H9 (cell line): ENCODE measurements around the gene SIGLEC7. TPM values are rescaled to one million over a fixed set of nuclear protein-coding genes. Genes with fewer than 3 reads are reported as not detected.

ENCODE experiments used
- DNase-seq: peaks from one replicate; pipeline ENCODE4 v3.0.0-alpha.2; 2017
- H2AFZ ChIP-seq: one replicate; pipeline ENCODE4 v1.6.1; 2013; ENCODE audit warnings: mild to moderate bottlenecking, low read length, control low read depth, moderate library complexity
- H2AK5ac ChIP-seq: 2 replicates; pipeline ENCODE4 v1.6.1; 2013; ENCODE audit warnings: low read length, control low read depth, mixed read lengths; ENCODE audit not compliant: insufficient read length
- H2BK120ac ChIP-seq: one replicate; pipeline ENCODE4 v1.6.1; 2013; ENCODE audit warnings: low read depth, mild to moderate bottlenecking, low read length, control low read depth, inconsistent platforms; ENCODE audit not compliant: poor library complexity, severe bottlenecking
- H2BK12ac ChIP-seq: 2 replicates; pipeline ENCODE4 v1.6.1; 2013; ENCODE audit warnings: low read length, control low read depth, mixed read lengths, low read depth; ENCODE audit not compliant: insufficient read length
- H2BK15ac ChIP-seq: 2 replicates; pipeline ENCODE4 v1.6.1; 2013; ENCODE audit warnings: low read depth, low read length, control low read depth
- H2BK20ac ChIP-seq: one replicate; pipeline ENCODE4 v1.6.1; 2013; ENCODE audit warnings: low read depth, mild to moderate bottlenecking, low read length, control low read depth, inconsistent platforms; ENCODE audit not compliant: poor library complexity, severe bottlenecking
- H2BK5ac ChIP-seq: 2 replicates; pipeline ENCODE4 v1.6.1; 2013; ENCODE audit warnings: low read length, control low read depth, mixed read lengths; ENCODE audit not compliant: insufficient read length
- H3K14ac ChIP-seq: 2 replicates; pipeline ENCODE4 v1.6.1; 2013; ENCODE audit warnings: low read length, control low read depth; ENCODE audit not compliant: insufficient read depth
- H3K18ac ChIP-seq: 2 replicates; pipeline ENCODE4 v1.6.1; 2013; ENCODE audit warnings: low read depth, mild to moderate bottlenecking, mixed read lengths, low read length, control low read depth; ENCODE audit not compliant: insufficient read length
- H3K23ac ChIP-seq: 2 replicates; pipeline ENCODE4 v1.6.1; 2013; ENCODE audit warnings: low read length, control low read depth, mixed read lengths, low read depth; ENCODE audit not compliant: insufficient read length
- H3K23me2 ChIP-seq: 2 replicates; pipeline ENCODE4 v1.6.1; 2013; ENCODE audit warnings: low read depth, mild to moderate bottlenecking, mixed read lengths, low read length, control low read depth; ENCODE audit not compliant: insufficient read length, poor library complexity, severe bottlenecking
- H3K27ac ChIP-seq: 2 replicates; pipeline ENCODE4 v1.5.1; 2013; ENCODE audit warnings: low read length, control low read depth, mixed read lengths, low read depth; ENCODE audit not compliant: insufficient read length
- H3K27me3 ChIP-seq: 2 replicates; pipeline ENCODE4 v1.6.1; 2013; ENCODE audit warnings: low read length, control low read depth, inconsistent platforms; ENCODE audit not compliant: insufficient read depth
- H3K4ac ChIP-seq: 2 replicates; pipeline ENCODE4 v1.6.1; 2013; ENCODE audit warnings: low read depth, mild to moderate bottlenecking, control low read depth, inconsistent platforms, low read length, moderate library complexity
- H3K4me1 ChIP-seq: 2 replicates; pipeline ENCODE4 v1.6.1; 2013; ENCODE audit warnings: low read length, control low read depth, inconsistent platforms; ENCODE audit not compliant: insufficient read depth
- H3K4me2 ChIP-seq: 2 replicates; pipeline ENCODE4 v1.6.1; 2013; ENCODE audit warnings: low read length, control low read depth, mixed read lengths; ENCODE audit not compliant: insufficient read length, insufficient read depth
- H3K56ac ChIP-seq: 2 replicates; pipeline ENCODE4 v1.6.1; 2013; ENCODE audit warnings: low read depth, mild to moderate bottlenecking, mixed read lengths, low read length, control low read depth; ENCODE audit not compliant: insufficient read length
- H3K79me1 ChIP-seq: 2 replicates; pipeline ENCODE4 v1.6.1; 2013; ENCODE audit warnings: low read depth, mild to moderate bottlenecking, moderate library complexity, low read length, control low read depth, inconsistent platforms; ENCODE audit not compliant: insufficient read depth, poor library complexity, severe bottlenecking
- H3K79me2 ChIP-seq: 2 replicates; pipeline ENCODE4 v1.6.1; 2013; ENCODE audit warnings: low read length, control low read depth, inconsistent platforms; ENCODE audit not compliant: insufficient read depth
- H3K9ac ChIP-seq: 2 replicates; pipeline ENCODE4 v1.6.1; 2013; ENCODE audit warnings: low read length, control low read depth, mixed read lengths; ENCODE audit not compliant: insufficient read length; ENCODE audit errors: extremely low read depth
- H3K9me3 ChIP-seq: one replicate; pipeline ENCODE4 v1.6.1; 2013; ENCODE audit warnings: low read depth, low read length, inconsistent platforms; ENCODE audit not compliant: control insufficient read depth
- H3T11ph ChIP-seq: one replicate; pipeline ENCODE4 v1.6.1; 2013; ENCODE audit warnings: mild to moderate bottlenecking, low read length, control low read depth, inconsistent platforms
- H4K20me1 ChIP-seq: one replicate; pipeline ENCODE4 v1.6.1; 2013; ENCODE audit not compliant: control insufficient read depth, insufficient read length, insufficient read depth
- H4K5ac ChIP-seq: 2 replicates; pipeline ENCODE4 v1.6.1; 2013; ENCODE audit warnings: low read depth, mild to moderate bottlenecking, mixed read lengths, low read length, control low read depth; ENCODE audit not compliant: insufficient read length
- H4K8ac ChIP-seq: replicated peaks from 2 replicates; pipeline ENCODE4 v1.6.1; 2013; ENCODE audit warnings: low read length, control low read depth, mixed read lengths, low read depth; ENCODE audit not compliant: insufficient read length
- H4K91ac ChIP-seq: 2 replicates; pipeline ENCODE4 v1.6.1; 2013; ENCODE audit warnings: low read depth, mild to moderate bottlenecking, moderate library complexity, mixed read lengths, low read length, control low read depth; ENCODE audit not compliant: insufficient read length
- H3K27ac Mint-ChIP-seq, 3 experiments: 2 replicates in 2 of 3; 3 replicates in 1 of 3; pipeline ENCODE4 v1.8.0; 2020 to 2021; ENCODE audit warnings: mixed read lengths in 3 of 3, mild to moderate bottlenecking in 1 of 3, moderate library complexity in 1 of 3
- H3K27me3 Mint-ChIP-seq: 2 replicates; pipeline ENCODE4 v1.8.0; 2021; ENCODE audit warnings: low read depth, mild to moderate bottlenecking, moderate library complexity, mixed read lengths
- H3K36me3 Mint-ChIP-seq, 3 experiments: 2 replicates in 2 of 3; 3 replicates in 1 of 3; pipeline ENCODE4 v1.8.0; 2020 to 2021; ENCODE audit warnings: low read depth in 3 of 3, mixed read lengths in 3 of 3; ENCODE audit not compliant: insufficient read depth in 1 of 3
- H3K4me1 Mint-ChIP-seq, 2 experiments: 2 replicates each; pipeline ENCODE4 v1.8.0; 2020; ENCODE audit warnings: mixed read lengths in 2 of 2
- H3K4me3 Mint-ChIP-seq, 2 experiments: 2 replicates in 1 of 2; 3 replicates in 1 of 2; pipeline ENCODE4 v1.8.0; 2020 to 2021; ENCODE audit warnings: mild to moderate bottlenecking in 2 of 2, mixed read lengths in 2 of 2, moderate library complexity in 1 of 2
- H3K9me3 Mint-ChIP-seq, 2 experiments: 2 replicates in 1 of 2; 3 replicates in 1 of 2; pipeline ENCODE4 v1.8.0; 2020; ENCODE audit warnings: mild to moderate bottlenecking in 2 of 2, mixed read lengths in 2 of 2, moderate library complexity in 1 of 2
- CTCF ChIP-seq: fragments of 200-600 bp; sonication (generic); conservative IDR thresholded peaks from 3 replicates; pipeline ENCODE4 v1.8.0; 2021; ENCODE audit warnings: antibody characterized with exemption, mild to moderate bottlenecking
- WGBS: extraction: QIAGEN DNeasy Blood & Tissue Kit; methylation state at CpG from one replicate; pipeline ENCODE4 v1.1.7; 2013; ENCODE audit warnings: missing lambda C conversion rate, low lambda C conversion rate, mixed read lengths; ENCODE audit not compliant: insufficient read length; ENCODE audit errors: extremely low coverage; 5-methylcytosine and 5-hydroxymethylcytosine counted together
- total RNA-seq: library from RNA; stranded (reverse); gene quantifications from 2 replicates; pipeline ENCODE4 v1.2.1, GENCODE V29; 2021

Gene SIGLEC7
- total RNA-seq, 1 experiment from 2014 or later, result not detected

DNA sequence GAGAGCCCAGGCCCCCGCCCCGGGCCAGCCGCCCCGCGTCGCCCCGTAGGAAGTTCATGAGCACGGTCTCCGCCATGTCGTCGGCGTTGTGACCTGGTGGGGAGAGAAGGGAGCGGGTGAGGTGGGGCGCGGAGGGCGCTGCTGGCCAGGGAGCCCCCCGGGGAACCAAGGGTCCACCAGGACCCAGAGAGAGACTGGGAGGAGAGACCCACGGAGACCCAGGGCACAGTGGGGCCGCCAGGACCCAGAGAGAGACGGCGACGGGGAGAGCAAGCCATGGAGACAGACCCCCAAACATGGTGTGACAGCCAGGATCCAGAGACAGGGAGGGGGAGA, 43.1 kb upstream of the SIGLEC7 start:
- Histone ChIP-seq H4K20me1 (no peaks in the 10 kb centered on the region), H3K23ac (no peak overlapping the region), H3K18ac (no peak overlapping the region), H3K9ac (no peak overlapping the region), H3K56ac (no peak overlapping the region), H3K4me2 (no peak overlapping the region), H2BK15ac (no peak overlapping the region), H2AK5ac (no peak overlapping the region), H3T11ph (no peak overlapping the region), H4K5ac (no peak overlapping the region), H3K4me1 (no peaks in the 10 kb centered on the region), H3K23me2 (no peaks in the 10 kb centered on the region), H3K27me3 (no peaks in the 10 kb centered on the region), H2BK120ac (no peak overlapping the region), H2BK20ac (no peak overlapping the region), H3K9me3 (no peaks in the 10 kb centered on the region), H3K79me1 (no peaks in the 10 kb centered on the region), H3K27ac (no peak overlapping the region), H2AFZ (no peak overlapping the region), H4K91ac (no peak overlapping the region), H3K79me2 (no peaks in the 10 kb centered on the region), H2BK12ac (no peak overlapping the region), H3K4ac (no peak overlapping the region), H3K14ac (no peak overlapping the region), H4K8ac (no peak overlapping the region), H2BK5ac (no peak overlapping the region)
- no peaks in the 10 kb centered on the region for H3K9me3 Mint-ChIP-seq
- H3K27ac Mint-ChIP-seq, result peak overlapping the region in 1 of 3 experiments; percentile 62; a peak in 1 of 7 replicates
- WGBS, result no CpG with 5 or more reads among the region's 22 CpGs
- no peaks in the 10 kb centered on the region; the same call in none of the 2 replicates for H3K27me3 Mint-ChIP-seq
- no peak for DNase-seq
- peaks cover 7 to 9% of the 10 kb centered on the region in 2 experiments for H3K4me1 Mint-ChIP-seq
- H3K4me3 Mint-ChIP-seq, result no peak overlapping the region
- TF ChIP-seq CTCF, result no peak
- peaks cover 4 to 29% (median 6%) of the 10 kb centered on the region in 3 experiments; a peak in 4 of 7 replicates for H3K36me3 Mint-ChIP-seq
